ENCODE results near the gene IRF2BPL. TPM values are rescaled to one million over a fixed set of nuclear protein-coding genes. Genes with fewer than 3 reads are reported as not detected.

The IRF2BPL gene
- total RNA-seq, 1 donor from 2014 or later = 68.1 TPM

DNA sequence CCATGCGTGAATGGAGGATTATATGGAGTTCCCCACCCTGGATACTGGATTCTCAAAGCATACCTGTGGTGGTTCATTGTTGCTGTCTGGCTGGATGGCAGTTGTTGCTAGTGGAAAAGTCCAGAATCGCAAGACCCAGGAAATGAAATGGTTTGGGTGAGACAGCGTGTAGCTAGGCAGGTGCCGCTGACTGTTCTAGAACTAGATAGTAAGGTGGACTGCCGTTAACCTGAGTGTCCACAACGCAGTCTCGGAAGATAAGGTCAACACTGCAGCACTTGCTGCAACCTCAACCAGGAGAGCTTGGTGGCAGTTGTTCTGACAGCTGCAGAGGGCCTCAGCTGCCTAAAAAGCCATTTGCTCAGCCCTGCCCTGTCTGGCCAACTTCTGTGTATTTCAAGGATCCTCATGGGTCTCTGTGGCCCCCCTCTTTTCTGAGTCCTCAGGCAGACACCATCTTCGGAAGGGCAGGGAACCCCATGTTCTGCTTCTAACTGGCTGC lies 15.5 kb upstream of the IRF2BPL start:
- intact Hi-C loops (cut with DNase I) = loop anchor here (5.0 to 10.0 kb wide), 3 partner anchors 87 to 1059 kb away; partner anchors contain the start of genes IFT43 and TGFB3

DNA sequence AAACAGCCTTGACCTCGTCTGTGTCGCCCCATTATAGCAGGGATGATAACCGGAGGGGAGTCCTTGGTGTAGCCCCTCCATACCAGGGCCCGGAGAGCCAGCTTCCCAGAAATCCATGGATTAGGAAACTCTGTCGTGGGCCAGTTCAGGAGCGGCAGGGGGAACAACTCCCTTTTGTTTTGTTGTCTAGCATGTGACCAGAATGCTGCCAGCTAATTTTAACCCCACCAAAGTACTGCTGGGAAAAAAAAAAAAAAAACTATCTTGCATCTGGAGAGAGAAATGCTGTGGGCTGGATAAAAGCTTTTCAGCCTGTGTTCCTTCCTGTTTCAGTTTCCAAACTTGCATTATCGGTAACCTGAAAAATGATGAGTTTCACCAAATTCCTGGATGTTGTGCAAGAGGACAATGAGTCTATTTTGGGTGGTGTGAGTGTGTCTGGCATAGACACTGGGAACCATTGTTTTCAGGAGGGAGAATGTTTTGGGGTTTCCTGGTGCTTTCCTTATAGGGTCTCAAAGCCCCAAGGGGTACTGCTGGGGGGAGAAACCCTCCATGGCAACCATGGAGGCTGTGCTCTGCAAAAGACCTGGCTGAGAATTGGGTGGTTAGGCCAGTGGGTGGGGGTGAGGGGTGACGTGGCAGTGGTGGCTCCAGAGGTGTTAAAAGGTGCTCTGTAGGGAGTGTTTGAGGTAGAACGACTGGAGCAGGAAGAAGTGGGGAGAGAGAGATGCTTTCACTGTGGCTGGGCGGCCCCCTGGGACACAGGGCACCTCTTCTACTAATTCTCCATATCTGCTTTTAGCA lies 14.9 kb upstream of the IRF2BPL start:
- DNase-seq (ENCODE audit: low spot score in 2 of 2) = peak in 1 of 2 donors; percentile 72
- Histone ChIP-seq H3K4me1 (peaks cover 26 to 67% of the 10 kb centered on the region in 2 donors), H3K27ac (peak overlapping the region; percentile 78 to 88), H3K9me3 (no peaks in the 10 kb centered on the region), H3K4me3 (no peak overlapping the region), H3K27me3 (no peaks in the 10 kb centered on the region), H3K36me3 (no peaks in the 10 kb centered on the region)
- TF ChIP-seq, protein P1, sequence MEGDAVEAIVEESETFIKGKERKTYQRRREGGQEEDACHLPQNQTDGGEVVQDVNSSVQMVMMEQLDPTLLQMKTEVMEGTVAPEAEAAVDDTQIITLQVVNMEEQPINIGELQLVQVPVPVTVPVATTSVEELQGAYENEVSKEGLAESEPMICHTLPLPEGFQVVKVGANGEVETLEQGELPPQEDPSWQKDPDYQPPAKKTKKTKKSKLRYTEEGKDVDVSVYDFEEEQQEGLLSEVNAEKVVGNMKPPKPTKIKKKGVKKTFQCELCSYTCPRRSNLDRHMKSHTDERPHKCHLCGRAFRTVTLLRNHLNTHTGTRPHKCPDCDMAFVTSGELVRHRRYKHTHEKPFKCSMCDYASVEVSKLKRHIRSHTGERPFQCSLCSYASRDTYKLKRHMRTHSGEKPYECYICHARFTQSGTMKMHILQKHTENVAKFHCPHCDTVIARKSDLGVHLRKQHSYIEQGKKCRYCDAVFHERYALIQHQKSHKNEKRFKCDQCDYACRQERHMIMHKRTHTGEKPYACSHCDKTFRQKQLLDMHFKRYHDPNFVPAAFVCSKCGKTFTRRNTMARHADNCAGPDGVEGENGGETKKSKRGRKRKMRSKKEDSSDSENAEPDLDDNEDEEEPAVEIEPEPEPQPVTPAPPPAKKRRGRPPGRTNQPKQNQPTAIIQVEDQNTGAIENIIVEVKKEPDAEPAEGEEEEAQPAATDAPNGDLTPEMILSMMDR (IDR thresholded peaks at IDR 0.05) = no peak
- intact Hi-C loops (cut with DNase I) = loop anchor here (5.0 to 10.0 kb wide), 3 partner anchors 86 to 1059 kb away; partner anchors contain the start of genes IFT43 and TGFB3

More for the DNA sequence above, 15.5 kb upstream of the IRF2BPL start:
- Histone ChIP-seq H3K4me1 (peaks cover 26 to 60% of the 10 kb centered on the region in 2 donors), H3K36me3 (no peaks in the 10 kb centered on the region), H3K4me3 (no peak overlapping the region), H3K9me3 (no peaks in the 10 kb centered on the region), H3K27ac (peak overlapping the region; percentile 78 to 88), H3K27me3 (no peaks in the 10 kb centered on the region)
- TF ChIP-seq, protein P1 (IDR thresholded peaks at IDR 0.05) = no peak
- DNase-seq (ENCODE audit: low spot score in 2 of 2) = no peak

DNA sequence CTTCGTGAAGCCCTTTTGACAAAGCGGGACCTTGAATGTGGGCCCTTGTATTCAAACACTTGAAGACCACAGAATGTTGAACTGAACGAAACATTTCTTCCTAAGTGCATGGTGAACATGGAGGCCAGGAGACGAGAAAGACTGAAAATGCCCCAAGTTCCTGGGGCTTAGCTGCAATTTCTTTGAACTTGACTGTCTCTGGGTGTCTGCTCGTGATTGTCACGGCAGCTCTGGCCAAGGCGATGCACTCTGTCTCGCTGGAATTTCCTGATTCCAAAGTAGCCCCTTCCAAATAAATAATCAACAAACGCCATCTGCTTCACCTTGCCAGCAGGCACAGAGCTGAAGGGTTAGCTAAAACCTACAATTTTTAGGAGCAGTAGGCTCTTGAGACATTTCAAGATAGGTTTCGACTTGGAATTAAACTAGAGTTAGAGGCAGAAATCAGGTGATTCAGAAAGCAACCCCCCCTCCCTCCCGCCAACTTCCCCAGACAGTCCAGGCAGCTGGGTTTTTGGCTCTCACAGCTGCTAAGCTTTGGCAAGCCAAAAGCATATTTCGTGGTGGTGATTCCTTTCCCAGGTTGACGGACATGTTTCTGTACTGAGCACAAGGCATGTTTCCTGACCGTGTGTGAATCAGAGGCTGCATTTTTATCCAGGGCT lies 13.5 kb upstream of the IRF2BPL start:
- no peaks in the 10 kb centered on the region for H3K36me3 ChIP-seq
- peak in 1 of 2 donors; percentile 92 for DNase-seq (ENCODE audit: low spot score in 2 of 2)
- no peak overlapping the region for H3K4me3 ChIP-seq
- H3K27ac ChIP-seq = peak overlapping the region; percentile 78 to 88
- no peaks in the 10 kb centered on the region for H3K27me3 ChIP-seq
- intact Hi-C loops (cut with DNase I) = loop anchor here (1.0 to 10.0 kb wide), 5 partner anchors 26 to 1057 kb away; partner anchors contain the start of genes IFT43 and TGFB3
- TF ChIP-seq, protein P1 (IDR thresholded peaks at IDR 0.05) = no peak
- H3K9me3 ChIP-seq = no peaks in the 10 kb centered on the region
- peaks cover 31 to 80% of the 10 kb centered on the region in 2 donors for H3K4me1 ChIP-seq

DNA sequence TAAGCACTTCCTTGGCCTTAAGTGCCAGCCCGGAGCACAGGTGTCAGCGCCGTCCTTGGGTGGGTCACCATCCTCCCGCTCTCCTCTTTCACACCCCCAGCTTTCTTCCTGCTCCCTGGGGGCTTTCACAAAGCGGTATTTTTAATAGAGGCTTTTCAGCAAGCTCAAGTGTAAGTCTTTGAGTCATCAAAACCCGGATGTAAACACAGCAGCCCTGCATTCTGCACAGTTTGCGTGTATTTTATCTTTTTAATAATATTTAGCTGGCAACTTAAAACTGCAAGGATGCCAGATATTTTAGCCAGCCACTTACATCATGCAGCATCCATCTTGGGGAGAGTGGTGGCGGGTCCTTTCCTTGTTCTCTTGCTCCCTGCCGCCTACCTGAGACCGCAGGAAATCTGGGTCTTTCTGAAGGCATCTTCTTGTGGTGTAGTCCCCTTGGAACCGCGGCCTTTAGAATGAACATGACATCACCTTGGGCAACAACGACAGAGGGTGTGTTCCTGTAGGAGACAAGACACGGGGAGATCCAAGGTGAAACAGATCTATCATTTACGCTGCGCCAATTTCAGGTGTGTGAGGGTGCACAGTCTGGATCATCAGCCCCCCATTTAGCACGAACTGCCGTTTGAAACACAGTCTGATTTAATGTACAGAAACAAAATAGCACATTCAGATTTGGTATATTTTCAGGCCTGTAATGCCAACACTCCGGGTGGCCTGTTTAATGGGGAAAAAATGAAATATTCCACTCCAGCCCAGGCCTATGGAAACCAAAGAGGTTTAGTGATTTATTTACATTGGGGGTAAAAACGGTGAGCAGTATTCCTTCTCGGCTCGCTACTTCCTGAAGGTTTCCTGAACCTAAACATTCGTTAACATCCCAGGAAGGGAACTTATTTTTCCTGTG lies 12.5 kb upstream of the IRF2BPL start:
- H3K4me1 ChIP-seq = peaks cover 31 to 79% of the 10 kb centered on the region in 2 donors
- H3K4me3 ChIP-seq = peak overlapping the region; percentile 1 to 59
- no peaks in the 10 kb centered on the region for H3K36me3 ChIP-seq
- DNase-seq (ENCODE audit: low spot score in 2 of 2) = no peak
- H3K27ac ChIP-seq = peak overlapping the region; percentile 78 to 88
- H3K27me3 ChIP-seq = no peaks in the 10 kb centered on the region
- TF ChIP-seq, protein P1 (IDR thresholded peaks at IDR 0.05) = no peak
- no peaks in the 10 kb centered on the region for H3K9me3 ChIP-seq
- intact Hi-C loops (cut with DNase I) = loop anchor here (1.0 to 10.0 kb wide), 5 partner anchors 13 to 1056 kb away; partner anchors contain the start of genes IFT43, IRF2BPL and TGFB3

Data from ascending aorta (tissue), 2 donors.